Nephron progenitor cell (in vitro differentiated cells): ENCODE results near the gene NACC1.

Experiments
- DNase-seq: peaks from one replicate; pipeline ENCODE4 v3.0.0; 2021
- H3K27ac Mint-ChIP-seq: 2 replicates; pipeline ENCODE4 v1.8.0; 2021; ENCODE audit warnings: mild to moderate bottlenecking, moderate library complexity, mixed read lengths
- H3K27me3 Mint-ChIP-seq: 2 replicates; pipeline ENCODE4 v1.8.0; 2021; ENCODE audit warnings: mild to moderate bottlenecking, low read depth, mixed read lengths; ENCODE audit not compliant: poor library complexity
- H3K36me3 Mint-ChIP-seq: 2 replicates; pipeline ENCODE4 v1.8.0; 2021; ENCODE audit warnings: low read depth, mixed read lengths
- H3K4me1 Mint-ChIP-seq: 2 replicates; pipeline ENCODE4 v1.8.0; 2021; ENCODE audit warnings: mixed read lengths
- H3K4me3 Mint-ChIP-seq: 2 replicates; pipeline ENCODE4 v1.8.0; 2021; ENCODE audit warnings: mild to moderate bottlenecking, moderate library complexity, mixed read lengths
- H3K9me3 Mint-ChIP-seq: 2 replicates; pipeline ENCODE4 v1.8.0; 2021; ENCODE audit warnings: mild to moderate bottlenecking, moderate library complexity, mixed read lengths
- TF ChIP-seq, protein P1 (sequence below): fragments of 200-600 bp; sonication (generic); IDR thresholded peaks from 2 replicates; pipeline ENCODE4 v1.5.0; 2021; ENCODE audit warnings: antibody characterized with exemption

NACC1 gene

GRCh38 chr19:13085666-13086065 lies 32.4 kb upstream of the NACC1 start:
- Mint-ChIP-seq H3K27me3 (peaks cover 80% of the 10 kb centered on the region), H3K4me3 (no peak overlapping the region), H3K27ac (no peak overlapping the region), H3K36me3 (no peaks in the 10 kb centered on the region), H3K4me1 (peaks cover 28% of the 10 kb centered on the region), H3K9me3 (no peaks in the 10 kb centered on the region)
- DNase-seq, result no peak
- TF ChIP-seq, protein P1, sequence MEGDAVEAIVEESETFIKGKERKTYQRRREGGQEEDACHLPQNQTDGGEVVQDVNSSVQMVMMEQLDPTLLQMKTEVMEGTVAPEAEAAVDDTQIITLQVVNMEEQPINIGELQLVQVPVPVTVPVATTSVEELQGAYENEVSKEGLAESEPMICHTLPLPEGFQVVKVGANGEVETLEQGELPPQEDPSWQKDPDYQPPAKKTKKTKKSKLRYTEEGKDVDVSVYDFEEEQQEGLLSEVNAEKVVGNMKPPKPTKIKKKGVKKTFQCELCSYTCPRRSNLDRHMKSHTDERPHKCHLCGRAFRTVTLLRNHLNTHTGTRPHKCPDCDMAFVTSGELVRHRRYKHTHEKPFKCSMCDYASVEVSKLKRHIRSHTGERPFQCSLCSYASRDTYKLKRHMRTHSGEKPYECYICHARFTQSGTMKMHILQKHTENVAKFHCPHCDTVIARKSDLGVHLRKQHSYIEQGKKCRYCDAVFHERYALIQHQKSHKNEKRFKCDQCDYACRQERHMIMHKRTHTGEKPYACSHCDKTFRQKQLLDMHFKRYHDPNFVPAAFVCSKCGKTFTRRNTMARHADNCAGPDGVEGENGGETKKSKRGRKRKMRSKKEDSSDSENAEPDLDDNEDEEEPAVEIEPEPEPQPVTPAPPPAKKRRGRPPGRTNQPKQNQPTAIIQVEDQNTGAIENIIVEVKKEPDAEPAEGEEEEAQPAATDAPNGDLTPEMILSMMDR, result no peak

- Mint-ChIP-seq H3K4me3 (no peak overlapping the region), H3K9me3 (no peaks in the 10 kb centered on the region), H3K27ac (no peak overlapping the region), H3K36me3 (no peaks in the 10 kb centered on the region), H3K27me3 (peaks cover 84% of the 10 kb centered on the region), H3K4me1 (peaks cover 29% of the 10 kb centered on the region)
- no peak for DNase-seq
- TF ChIP-seq, protein P1, result no peak
Measured at GRCh38 chr19:13086341-13086740, 31.7 kb upstream of the NACC1 start.

DNA sequence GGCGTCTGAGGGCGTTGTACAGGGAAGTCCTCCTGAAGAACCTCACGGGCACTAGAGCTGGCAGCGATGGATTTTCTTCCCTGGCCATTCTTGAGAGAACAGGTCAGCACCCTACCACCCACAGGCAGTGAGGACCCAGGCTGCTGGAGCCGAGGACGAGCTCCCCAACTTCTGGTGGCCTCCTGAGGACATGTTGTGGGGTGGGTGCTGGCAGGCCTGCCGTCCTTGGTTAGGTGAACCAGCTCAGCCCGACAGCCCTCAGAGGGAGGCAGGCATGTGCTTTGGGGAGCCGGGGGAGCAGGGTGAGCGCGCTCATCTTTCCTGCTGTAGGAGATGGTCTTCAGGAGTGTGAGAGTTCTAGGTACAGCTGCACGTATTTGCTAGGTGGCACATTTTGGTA lies 30.8 kb upstream of the NACC1 start:
- Mint-ChIP-seq H3K4me3 (no peak overlapping the region), H3K9me3 (no peaks in the 10 kb centered on the region), H3K27me3 (peaks cover 84% of the 10 kb centered on the region), H3K27ac (no peak overlapping the region), H3K4me1 (peaks cover 28% of the 10 kb centered on the region), H3K36me3 (no peaks in the 10 kb centered on the region)
- no peak for DNase-seq
- TF ChIP-seq, protein P1, result no peak

GRCh38 chr19:13087795-13088537 lies 30.1 kb upstream of the NACC1 start:
- no peak for DNase-seq
- Mint-ChIP-seq H3K27me3 (peaks cover 82% of the 10 kb centered on the region), H3K27ac (no peak overlapping the region), H3K36me3 (no peaks in the 10 kb centered on the region), H3K4me3 (no peak overlapping the region), H3K9me3 (no peaks in the 10 kb centered on the region), H3K4me1 (peaks cover 22% of the 10 kb centered on the region)
- TF ChIP-seq, protein P1, result no peak

- TF ChIP-seq, protein P1, result peak; percentile 35
- H3K4me1 Mint-ChIP-seq, result peaks cover 17% of the 10 kb centered on the region
- no peak overlapping the region for H3K27ac Mint-ChIP-seq
- no peak for DNase-seq
- no peak overlapping the region for H3K4me3 Mint-ChIP-seq
- H3K36me3 Mint-ChIP-seq, result no peaks in the 10 kb centered on the region
- H3K27me3 Mint-ChIP-seq, result peaks cover 88% of the 10 kb centered on the region
- H3K9me3 Mint-ChIP-seq, result no peaks in the 10 kb centered on the region
Measured at GRCh38 chr19:13089139-13089856, 28.8 kb upstream of the NACC1 start.
